ENCODE data around the gene PTPN4. TPM values are rescaled to one million over a fixed set of nuclear protein-coding genes. Genes with fewer than 3 reads are reported as not detected.

PTPN4 gene
- total and polyA plus RNA-seq, 2 experiments from 2014 or later: 41.6 to 90.4 TPM

DNA sequence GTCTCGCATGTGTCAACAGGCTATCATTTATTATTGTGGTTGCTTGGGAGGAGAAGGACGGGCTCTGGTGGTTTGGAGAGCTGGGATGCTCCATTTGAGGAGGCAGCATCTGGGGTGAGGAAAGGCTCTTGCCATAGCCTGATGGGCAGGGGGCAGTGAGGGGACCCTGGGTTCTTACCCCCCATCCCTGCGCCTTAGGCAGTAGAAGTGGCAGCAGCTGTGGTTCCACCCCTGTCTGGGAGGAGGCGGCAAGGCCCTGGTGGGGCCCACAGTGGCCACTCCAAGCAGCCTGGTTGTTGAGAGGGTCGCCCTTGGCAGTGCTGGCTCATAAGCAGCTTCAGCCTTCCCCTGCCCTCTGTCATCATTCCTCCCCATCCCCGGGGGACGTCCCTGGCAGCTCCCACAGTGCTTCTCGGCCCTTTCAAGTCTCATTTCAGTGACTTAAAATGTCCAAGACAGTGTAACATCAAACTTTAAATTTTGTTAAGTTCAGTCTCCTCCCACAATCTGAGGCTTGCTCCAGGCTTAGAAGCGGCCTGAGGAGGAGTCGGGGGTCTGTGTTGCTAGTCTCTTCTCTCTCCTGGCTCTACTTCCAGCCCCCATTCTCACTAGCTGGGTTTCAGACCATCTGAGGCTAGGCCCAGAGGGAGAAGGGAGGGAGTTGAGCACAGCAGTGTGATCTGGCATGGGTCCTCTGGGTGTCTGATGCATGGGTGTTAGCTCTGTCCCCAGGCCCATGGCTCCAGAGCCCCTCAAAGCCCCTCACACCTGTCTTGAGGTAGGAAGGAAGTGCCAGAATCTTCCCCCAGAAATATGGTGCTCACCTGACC is 34.9 kb upstream of the PTPN4 start:
- ATAC-seq (peak; percentile 36; the same call in 2 of the 3 replicates), DNase-seq (ENCODE audit: low spot score) (no peak)
- no peak overlapping the region for H3K4me3 ChIP-seq
- Mint-ChIP-seq H3K27ac (no peak overlapping the region), H3K4me1 (no peaks in the 10 kb centered on the region), H3K9me3 (peaks cover 9% of the 10 kb centered on the region; the same call in 2 of the 3 replicates), H3K4me3 (no peak overlapping the region), H3K27me3 (ENCODE audit: insufficient read depth, low read depth, poor library complexity) (no peaks in the 10 kb centered on the region), H3K36me3 (ENCODE audit: low read depth) (0 out of 3 replicates have a peak, but pooled peaks cover 3% of the 10 kb centered on the region)
- no peak for TF ChIP-seq JUNB (IDR thresholded peaks at IDR 0.05; ENCODE audit: unreplicated experiment)
- no peak for TF ChIP-seq ZNF331 (CRISPR knock-in tag; IDR thresholded peaks at IDR 0.05; ENCODE audit: low read depth)
- TF ChIP-seq EZH2 (IDR thresholded peaks at IDR 0.05; ENCODE audit: low read depth, unreplicated experiment): no peak
- TF ChIP-seq, protein P1, sequence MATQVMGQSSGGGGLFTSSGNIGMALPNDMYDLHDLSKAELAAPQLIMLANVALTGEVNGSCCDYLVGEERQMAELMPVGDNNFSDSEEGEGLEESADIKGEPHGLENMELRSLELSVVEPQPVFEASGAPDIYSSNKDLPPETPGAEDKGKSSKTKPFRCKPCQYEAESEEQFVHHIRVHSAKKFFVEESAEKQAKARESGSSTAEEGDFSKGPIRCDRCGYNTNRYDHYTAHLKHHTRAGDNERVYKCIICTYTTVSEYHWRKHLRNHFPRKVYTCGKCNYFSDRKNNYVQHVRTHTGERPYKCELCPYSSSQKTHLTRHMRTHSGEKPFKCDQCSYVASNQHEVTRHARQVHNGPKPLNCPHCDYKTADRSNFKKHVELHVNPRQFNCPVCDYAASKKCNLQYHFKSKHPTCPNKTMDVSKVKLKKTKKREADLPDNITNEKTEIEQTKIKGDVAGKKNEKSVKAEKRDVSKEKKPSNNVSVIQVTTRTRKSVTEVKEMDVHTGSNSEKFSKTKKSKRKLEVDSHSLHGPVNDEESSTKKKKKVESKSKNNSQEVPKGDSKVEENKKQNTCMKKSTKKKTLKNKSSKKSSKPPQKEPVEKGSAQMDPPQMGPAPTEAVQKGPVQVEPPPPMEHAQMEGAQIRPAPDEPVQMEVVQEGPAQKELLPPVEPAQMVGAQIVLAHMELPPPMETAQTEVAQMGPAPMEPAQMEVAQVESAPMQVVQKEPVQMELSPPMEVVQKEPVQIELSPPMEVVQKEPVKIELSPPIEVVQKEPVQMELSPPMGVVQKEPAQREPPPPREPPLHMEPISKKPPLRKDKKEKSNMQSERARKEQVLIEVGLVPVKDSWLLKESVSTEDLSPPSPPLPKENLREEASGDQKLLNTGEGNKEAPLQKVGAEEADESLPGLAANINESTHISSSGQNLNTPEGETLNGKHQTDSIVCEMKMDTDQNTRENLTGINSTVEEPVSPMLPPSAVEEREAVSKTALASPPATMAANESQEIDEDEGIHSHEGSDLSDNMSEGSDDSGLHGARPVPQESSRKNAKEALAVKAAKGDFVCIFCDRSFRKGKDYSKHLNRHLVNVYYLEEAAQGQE (IDR thresholded peaks at IDR 0.05; ENCODE audit: unreplicated experiment): no peak
- TF ChIP-seq NANOG (IDR thresholded peaks at IDR 0.05; ENCODE audit: borderline replicate concordance): no peak
- TF ChIP-seq, protein P2, sequence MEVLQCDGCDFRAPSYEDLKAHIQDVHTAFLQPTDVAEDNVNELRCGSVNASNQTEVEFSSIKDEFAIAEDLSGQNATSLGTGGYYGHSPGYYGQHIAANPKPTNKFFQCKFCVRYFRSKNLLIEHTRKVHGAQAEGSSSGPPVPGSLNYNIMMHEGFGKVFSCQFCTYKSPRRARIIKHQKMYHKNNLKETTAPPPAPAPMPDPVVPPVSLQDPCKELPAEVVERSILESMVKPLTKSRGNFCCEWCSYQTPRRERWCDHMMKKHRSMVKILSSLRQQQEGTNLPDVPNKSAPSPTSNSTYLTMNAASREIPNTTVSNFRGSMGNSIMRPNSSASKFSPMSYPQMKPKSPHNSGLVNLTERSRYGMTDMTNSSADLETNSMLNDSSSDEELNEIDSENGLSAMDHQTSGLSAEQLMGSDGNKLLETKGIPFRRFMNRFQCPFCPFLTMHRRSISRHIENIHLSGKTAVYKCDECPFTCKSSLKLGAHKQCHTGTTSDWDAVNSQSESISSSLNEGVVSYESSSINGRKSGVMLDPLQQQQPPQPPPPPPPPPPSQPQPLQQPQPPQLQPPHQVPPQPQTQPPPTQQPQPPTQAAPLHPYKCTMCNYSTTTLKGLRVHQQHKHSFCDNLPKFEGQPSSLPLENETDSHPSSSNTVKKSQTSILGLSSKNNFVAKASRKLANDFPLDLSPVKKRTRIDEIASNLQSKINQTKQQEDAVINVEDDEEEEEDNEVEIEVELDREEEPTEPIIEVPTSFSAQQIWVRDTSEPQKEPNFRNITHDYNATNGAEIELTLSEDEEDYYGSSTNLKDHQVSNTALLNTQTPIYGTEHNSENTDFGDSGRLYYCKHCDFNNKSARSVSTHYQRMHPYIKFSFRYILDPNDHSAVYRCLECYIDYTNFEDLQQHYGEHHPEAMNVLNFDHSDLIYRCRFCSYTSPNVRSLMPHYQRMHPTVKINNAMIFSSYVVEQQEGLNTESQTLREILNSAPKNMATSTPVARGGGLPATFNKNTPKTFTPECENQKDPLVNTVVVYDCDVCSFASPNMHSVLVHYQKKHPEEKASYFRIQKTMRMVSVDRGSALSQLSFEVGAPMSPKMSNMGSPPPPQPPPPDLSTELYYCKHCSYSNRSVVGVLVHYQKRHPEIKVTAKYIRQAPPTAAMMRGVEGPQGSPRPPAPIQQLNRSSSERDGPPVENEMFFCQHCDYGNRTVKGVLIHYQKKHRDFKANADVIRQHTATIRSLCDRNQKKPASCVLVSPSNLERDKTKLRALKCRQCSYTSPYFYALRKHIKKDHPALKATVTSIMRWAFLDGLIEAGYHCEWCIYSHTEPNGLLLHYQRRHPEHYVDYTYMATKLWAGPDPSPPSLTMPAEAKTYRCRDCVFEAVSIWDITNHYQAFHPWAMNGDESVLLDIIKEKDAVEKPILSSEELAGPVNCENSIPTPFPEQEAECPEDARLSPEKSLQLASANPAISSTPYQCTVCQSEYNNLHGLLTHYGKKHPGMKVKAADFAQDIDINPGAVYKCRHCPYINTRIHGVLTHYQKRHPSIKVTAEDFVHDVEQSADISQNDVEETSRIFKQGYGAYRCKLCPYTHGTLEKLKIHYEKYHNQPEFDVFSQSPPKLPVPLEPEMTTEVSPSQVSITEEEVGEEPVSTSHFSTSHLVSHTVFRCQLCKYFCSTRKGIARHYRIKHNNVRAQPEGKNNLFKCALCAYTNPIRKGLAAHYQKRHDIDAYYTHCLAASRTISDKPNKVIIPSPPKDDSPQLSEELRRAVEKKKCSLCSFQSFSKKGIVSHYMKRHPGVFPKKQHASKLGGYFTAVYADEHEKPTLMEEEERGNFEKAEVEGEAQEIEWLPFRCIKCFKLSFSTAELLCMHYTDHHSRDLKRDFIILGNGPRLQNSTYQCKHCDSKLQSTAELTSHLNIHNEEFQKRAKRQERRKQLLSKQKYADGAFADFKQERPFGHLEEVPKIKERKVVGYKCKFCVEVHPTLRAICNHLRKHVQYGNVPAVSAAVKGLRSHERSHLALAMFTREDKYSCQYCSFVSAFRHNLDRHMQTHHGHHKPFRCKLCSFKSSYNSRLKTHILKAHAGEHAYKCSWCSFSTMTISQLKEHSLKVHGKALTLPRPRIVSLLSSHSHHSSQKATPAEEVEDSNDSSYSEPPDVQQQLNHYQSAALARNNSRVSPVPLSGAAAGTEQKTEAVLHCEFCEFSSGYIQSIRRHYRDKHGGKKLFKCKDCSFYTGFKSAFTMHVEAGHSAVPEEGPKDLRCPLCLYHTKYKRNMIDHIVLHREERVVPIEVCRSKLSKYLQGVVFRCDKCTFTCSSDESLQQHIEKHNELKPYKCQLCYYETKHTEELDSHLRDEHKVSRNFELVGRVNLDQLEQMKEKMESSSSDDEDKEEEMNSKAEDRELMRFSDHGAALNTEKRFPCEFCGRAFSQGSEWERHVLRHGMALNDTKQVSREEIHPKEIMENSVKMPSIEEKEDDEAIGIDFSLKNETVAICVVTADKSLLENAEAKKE (CRISPR knock-in tag; IDR thresholded peaks at IDR 0.05): no peak
- no peak for TF ChIP-seq ZNF114 (CRISPR knock-in tag; IDR thresholded peaks at IDR 0.05)
- TF ChIP-seq CREB1 (CRISPR knock-in tag; IDR thresholded peaks at IDR 0.05; ENCODE audit: low read depth): no peak
- no peaks in the 10 kb centered on the region for H3F3A ChIP-seq (replicated peaks; ENCODE audit: low read depth)
- no peaks in the 10 kb centered on the region for H3K4me1 ChIP-seq (ENCODE audit: insufficient read depth)
- H3K4me2 ChIP-seq: no peak overlapping the region
- no peaks in the 10 kb centered on the region for H4K20me1 ChIP-seq (replicated peaks; ENCODE audit: insufficient read depth)
- H3K9me2 ChIP-seq (ENCODE audit: insufficient read depth): no peaks in the 10 kb centered on the region
- no peak overlapping the region for H3K27ac ChIP-seq (ENCODE audit: low read depth)
- no peaks in the 10 kb centered on the region for H3K79me2 ChIP-seq (replicated peaks; ENCODE audit: insufficient read depth)
- no peaks in the 10 kb centered on the region for H3K36me3 ChIP-seq (ENCODE audit: insufficient read depth)
- H2AFZ ChIP-seq: peak overlapping the region; percentile 38; the same call in 1 of the 2 replicates
- no peaks in the 10 kb centered on the region for H3K27me3 ChIP-seq (ENCODE audit: insufficient read depth)

Data from GM23338 (cell line).